Naive thymus-derived CD8-positive, alpha-beta T cell (primary cell): Measurements from ENCODE around the gene MTREX. TPM values are rescaled to one million over a fixed set of nuclear protein-coding genes. Genes with fewer than 3 reads are reported as not detected.

ENCODE experiments used
- ATAC-seq, 2 donors: fragments of 150-1000 bp; cut with Tn5 transposase in 1 of 2; sonication (Bioruptor Pico), chemical (Tn5 transposase) in 1 of 2; 1 replicate in 1 of 2; 2 replicates in 1 of 2; pipeline ENCODE4 v1.10.0; 2021; ENCODE audit warnings: mild to moderate bottlenecking in 2 of 2, moderate library complexity in 2 of 2
- POLR2A ChIA-PET: fragments of 350-600 bp; sonication (Branson Sonifier 250); formaldehyde crosslinking; loops from one replicate; lab custom pipeline; 2021; ENCODE audit warnings: antibody characterized with exemption; lab: Charles Lee
- DNase-seq, 10 donors: peaks; one replicate each; pipeline versions ENCODE4 v3.0.0 to v3.0.0-alpha.2; 2020 to 2022
- H3K27ac Mint-ChIP-seq, 10 donors: one replicate each; pipeline ENCODE4 v1.8.0; 2020 to 2022; ENCODE audit warnings: mild to moderate bottlenecking in 10 of 10, mixed read lengths in 10 of 10, moderate library complexity in 4 of 10, inconsistent platforms in 1 of 10
- H3K27me3 Mint-ChIP-seq, 5 donors: one replicate each; pipeline ENCODE4 v1.8.0; 2021 to 2022; ENCODE audit warnings: mixed read lengths in 5 of 5
- H3K36me3 Mint-ChIP-seq, 3 donors: one replicate each; pipeline ENCODE4 v1.8.0; 2020 to 2022; ENCODE audit warnings: mixed read lengths in 3 of 3, mild to moderate bottlenecking in 2 of 3, inconsistent platforms in 1 of 3
- H3K4me1 Mint-ChIP-seq, 4 donors: one replicate each; pipeline ENCODE4 v1.8.0; 2021 to 2022; ENCODE audit warnings: mixed read lengths in 4 of 4
- H3K4me3 Mint-ChIP-seq, 10 donors: one replicate each; pipeline ENCODE4 v1.8.0; 2020 to 2022; ENCODE audit warnings: mild to moderate bottlenecking in 10 of 10, mixed read lengths in 10 of 10, moderate library complexity in 6 of 10, inconsistent platforms in 1 of 10
- H3K9me3 Mint-ChIP-seq, 9 donors: one replicate each; pipeline ENCODE4 v1.8.0; 2020 to 2022; ENCODE audit warnings: mixed read lengths in 9 of 9, mild to moderate bottlenecking in 3 of 9, inconsistent platforms in 1 of 9, moderate library complexity in 1 of 9
- polyA plus RNA-seq, 3 donors: library from polyadenylated mRNA; unstranded; fragments of 300-500 nt; fragmentation: Illumina TruSeq; gene quantifications; one replicate each; pipeline ENCODE4 v1.2.3, GENCODE V29; 2021
- total RNA-seq, 8 experiments: library from RNA in 2 of 8; stranded (reverse) in 2 of 8; gene quantifications; one replicate each; pipeline ENCODE4 v1.2.3 and lab custom pipeline; 2021 to 2026

MTREX gene
- total and polyA plus RNA-seq, 5 experiments from 2014 or later, result 24.3 to 79.9 (median 35.8) TPM

- Mint-ChIP-seq H3K4me3 (no peak overlapping the region), H3K27me3 (no peaks in the 10 kb centered on the region), H3K27ac (no peak overlapping the region), H3K36me3 (peaks cover 20 to 87% (median 75%) of the 10 kb centered on the region in 3 donors), H3K9me3 (peaks cover 0 to 23% (median 9%) of the 10 kb centered on the region in 9 donors), H3K4me1 (peaks cover 0 to 16% (median 7%) of the 10 kb centered on the region in 4 donors)
- no peak for ATAC-seq
- DNase-seq, result no peak
- POLR2A ChIA-PET, result no interaction called here
Measured at GRCh38 chr5:55387865-55388264, 80.1 kb downstream of the MTREX start.

GRCh38 chr5:55391707-55392106 lies 83.9 kb downstream of the MTREX start:
- ATAC-seq (no peak), DNase-seq (no peak)
- H3K4me3 Mint-ChIP-seq, result no peak overlapping the region
- H3K4me1 Mint-ChIP-seq, result peaks cover 2 to 10% (median 7%) of the 10 kb centered on the region in 4 donors
- H3K27ac Mint-ChIP-seq, result no peak overlapping the region
- no peaks in the 10 kb centered on the region for H3K27me3 Mint-ChIP-seq
- peaks cover 0 to 6% (median 2%) of the 10 kb centered on the region in 9 donors for H3K9me3 Mint-ChIP-seq
- H3K36me3 Mint-ChIP-seq, result peaks cover 0 to 82% (median 58%) of the 10 kb centered on the region in 3 donors
- POLR2A ChIA-PET, result no interaction called here

GRCh38 chr5:55392669-55393068 lies 84.9 kb downstream of the MTREX start:
- DNase-seq (no peak), ATAC-seq (no peak)
- POLR2A ChIA-PET, result no interaction called here
- peaks cover 0 to 82% (median 58%) of the 10 kb centered on the region in 3 donors for H3K36me3 Mint-ChIP-seq
- peaks cover 0 to 6% (median 2%) of the 10 kb centered on the region in 9 donors for H3K9me3 Mint-ChIP-seq
- no peak overlapping the region for H3K4me3 Mint-ChIP-seq
- H3K27ac Mint-ChIP-seq, result no peak overlapping the region
- no peaks in the 10 kb centered on the region for H3K27me3 Mint-ChIP-seq
- H3K4me1 Mint-ChIP-seq, result peaks cover 2 to 10% (median 7%) of the 10 kb centered on the region in 4 donors

- DNase-seq, result no peak
- H3K27ac Mint-ChIP-seq, result no peak overlapping the region
- no peak overlapping the region for H3K4me3 Mint-ChIP-seq
- no peak for ATAC-seq
- H3K36me3 Mint-ChIP-seq, result peaks cover 0 to 80% (median 53%) of the 10 kb centered on the region in 3 donors
- H3K4me1 Mint-ChIP-seq, result peaks cover 2 to 10% (median 7%) of the 10 kb centered on the region in 4 donors
- peaks cover 0 to 6% (median 2%) of the 10 kb centered on the region in 9 donors for H3K9me3 Mint-ChIP-seq
- no peaks in the 10 kb centered on the region for H3K27me3 Mint-ChIP-seq
- POLR2A ChIA-PET, result interaction anchor here (0.7 kb wide), 1 partner anchor 922 kb away, joined by 3 read pairs; no protein-coding TSS in a partner anchor
Measured at GRCh38 chr5:55393501-55394175, 85.8 kb downstream of the MTREX start.

GRCh38 chr5:55402199-55402598 lies 94.4 kb downstream of the MTREX start:
- POLR2A ChIA-PET, result no interaction called here
- ATAC-seq (no peak), DNase-seq (no peak)
- H3K4me1 Mint-ChIP-seq, result no peaks in the 10 kb centered on the region
- peaks cover 6 to 81% (median 14%) of the 10 kb centered on the region in 3 donors for H3K36me3 Mint-ChIP-seq
- no peak overlapping the region for H3K4me3 Mint-ChIP-seq
- no peaks in the 10 kb centered on the region for H3K27me3 Mint-ChIP-seq
- no peaks in the 10 kb centered on the region for H3K9me3 Mint-ChIP-seq
- H3K27ac Mint-ChIP-seq, result peak overlapping the region in 6 of 10 donors; percentile 1 to 56 (median 27)

- POLR2A ChIA-PET, result no interaction called here
- Mint-ChIP-seq H3K27me3 (no peaks in the 10 kb centered on the region), H3K27ac (no peak overlapping the region), H3K36me3 (peaks cover 6 to 76% (median 9%) of the 10 kb centered on the region in 3 donors), H3K4me1 (peaks cover 0 to 6% (median 5%) of the 10 kb centered on the region in 4 donors), H3K9me3 (no peaks in the 10 kb centered on the region), H3K4me3 (no peak overlapping the region)
- ATAC-seq (no peak), DNase-seq (no peak)
Measured at GRCh38 chr5:55406292-55406691, 98.5 kb downstream of the MTREX start.

- peak in 4 of 10 donors; percentile 11 to 31 (median 20) for DNase-seq
- POLR2A ChIA-PET, result no interaction called here
- H3K27ac Mint-ChIP-seq, result peak overlapping the region in 2 of 10 donors; percentile 24 to 38
Measured at GRCh38 chr5:55407059-55407684, 99.4 kb downstream of the MTREX start.

GRCh38 chr5:55407984-55408383 lies 100.2 kb downstream of the MTREX start:
- Mint-ChIP-seq H3K27me3 (no peaks in the 10 kb centered on the region), H3K4me1 (peaks cover 7 to 17% (median 9%) of the 10 kb centered on the region in 4 donors), H3K4me3 (no peak overlapping the region), H3K27ac (peak overlapping the region in 1 of 10 donors; percentile 6), H3K9me3 (no peaks in the 10 kb centered on the region), H3K36me3 (peaks cover 0 to 71% (median 10%) of the 10 kb centered on the region in 3 donors)
- ATAC-seq (no peak), DNase-seq (no peak)
- POLR2A ChIA-PET, result no interaction called here

More at GRCh38 chr5:55407059-55407684, 99.4 kb downstream of the MTREX start:
- peaks cover under 1 to 75% (median 13%) of the 10 kb centered on the region in 3 donors for H3K36me3 Mint-ChIP-seq
- no peaks in the 10 kb centered on the region for H3K9me3 Mint-ChIP-seq
- H3K4me1 Mint-ChIP-seq, result peaks cover 7 to 13% (median 9%) of the 10 kb centered on the region in 4 donors
- ATAC-seq, result peak; percentile 44 to 49
- H3K27me3 Mint-ChIP-seq, result no peaks in the 10 kb centered on the region
- no peak overlapping the region for H3K4me3 Mint-ChIP-seq

- DNase-seq, result no peak
- no peaks in the 10 kb centered on the region for H3K9me3 Mint-ChIP-seq
- peaks cover 0 to 70% (median 10%) of the 10 kb centered on the region in 3 donors for H3K36me3 Mint-ChIP-seq
- H3K27me3 Mint-ChIP-seq, result no peaks in the 10 kb centered on the region
- no peak for ATAC-seq
- peaks cover 7 to 17% (median 9%) of the 10 kb centered on the region in 4 donors for H3K4me1 Mint-ChIP-seq
- H3K4me3 Mint-ChIP-seq, result no peak overlapping the region
- POLR2A ChIA-PET, result interaction anchor here (0.6 kb wide), 1 partner anchor 882 kb away, joined by 3 read pairs; no protein-coding TSS in a partner anchor
- H3K27ac Mint-ChIP-seq, result no peak overlapping the region
Measured at GRCh38 chr5:55409775-55410174, 102.0 kb downstream of the MTREX start.

GRCh38 chr5:55410845-55411244 lies 103.1 kb downstream of the MTREX start:
- POLR2A ChIA-PET, result no interaction called here
- peaks cover 0 to 72% (median 13%) of the 10 kb centered on the region in 3 donors for H3K36me3 Mint-ChIP-seq
- H3K9me3 Mint-ChIP-seq, result no peaks in the 10 kb centered on the region
- no peak overlapping the region for H3K4me3 Mint-ChIP-seq
- DNase-seq (no peak), ATAC-seq (no peak)
- no peaks in the 10 kb centered on the region for H3K27me3 Mint-ChIP-seq
- peaks cover 7 to 17% (median 9%) of the 10 kb centered on the region in 4 donors for H3K4me1 Mint-ChIP-seq
- peak overlapping the region in 1 of 10 donors; percentile 7 for H3K27ac Mint-ChIP-seq

- Mint-ChIP-seq H3K4me3 (no peak overlapping the region), H3K9me3 (no peaks in the 10 kb centered on the region), H3K27ac (peak overlapping the region in 4 of 10 donors; percentile 1 to 27 (median 5)), H3K27me3 (no peaks in the 10 kb centered on the region), H3K36me3 (peaks cover 0 to 69% (median 13%) of the 10 kb centered on the region in 3 donors), H3K4me1 (peaks cover 7 to 17% (median 9%) of the 10 kb centered on the region in 4 donors)
- ATAC-seq, result peak in 1 of 2 donors; percentile 83
- POLR2A ChIA-PET, result no interaction called here
- peak in 3 of 10 donors; percentile 20 to 54 (median 47) for DNase-seq
Measured at GRCh38 chr5:55411876-55412275, 104.1 kb downstream of the MTREX start.

- Mint-ChIP-seq H3K36me3 (peaks cover 0 to 68% (median 13%) of the 10 kb centered on the region in 3 donors), H3K27ac (peak overlapping the region in 1 of 10 donors; percentile 47), H3K4me3 (no peak overlapping the region)
Measured at GRCh38 chr5:55413644-55414043, 105.9 kb downstream of the MTREX start.

GRCh38 chr5:55415071-55415470 lies 107.3 kb downstream of the MTREX start:
- POLR2A ChIA-PET, result no interaction called here
- Mint-ChIP-seq H3K27ac (peak overlapping the region in 1 of 10 donors; percentile 69), H3K36me3 (peaks cover 0 to 69% (median 13%) of the 10 kb centered on the region in 3 donors), H3K9me3 (no peaks in the 10 kb centered on the region), H3K4me3 (no peak overlapping the region), H3K27me3 (no peaks in the 10 kb centered on the region), H3K4me1 (peaks cover 6 to 17% (median 12%) of the 10 kb centered on the region in 4 donors)
- DNase-seq (no peak), ATAC-seq (no peak)

More at GRCh38 chr5:55413644-55414043, 105.9 kb downstream of the MTREX start:
- no peak for DNase-seq
- no peak for ATAC-seq
- H3K9me3 Mint-ChIP-seq, result no peaks in the 10 kb centered on the region
- peaks cover 6 to 15% (median 8%) of the 10 kb centered on the region in 4 donors for H3K4me1 Mint-ChIP-seq
- no peaks in the 10 kb centered on the region for H3K27me3 Mint-ChIP-seq
- POLR2A ChIA-PET, result no interaction called here
